Heart left ventricle (tissue), 16 donors: ENCODE measurements around the gene TAS1R2. TPM values are rescaled to one million over a fixed set of nuclear protein-coding genes. Genes with fewer than 3 reads are reported as not detected.

Source experiments
- ATAC-seq, 4 donors: fragments of 200-7000 bp; cut with Tn5 transposase; one replicate each; pipeline ENCODE4 v1.9.1; 2020 to 2022; ENCODE audit warnings: moderate library complexity in 4 of 4, mild to moderate bottlenecking in 3 of 4, moderate number of reproducible peaks in 1 of 4
- DNase-seq, 5 donors: peaks; one replicate each; pipeline ENCODE4 v3.0.0-alpha.2; 2020
- H3K27ac ChIP-seq, 12 donors: fragments of 200-600 bp; sonication (generic) in 4 of 12; one replicate each; pipeline versions ENCODE4 v1.5.0 to v1.8.0; 2016 to 2022; ENCODE audit warnings: mild to moderate bottlenecking in 2 of 12
- H3K27me3 ChIP-seq, 9 donors: fragments of 200-600 bp; sonication (generic) in 2 of 9; one replicate each; pipeline versions ENCODE4 v1.5.1 to v1.8.0; 2016 to 2022; ENCODE audit warnings: mild to moderate bottlenecking in 3 of 9
- H3K36me3 ChIP-seq, 9 donors: fragments of 200-600 bp; sonication (generic) in 2 of 9; one replicate each; pipeline versions ENCODE4 v1.5.0 to v1.8.0; 2018 to 2022; ENCODE audit warnings: mild to moderate bottlenecking in 2 of 9
- H3K4me1 ChIP-seq, 12 donors: fragments of 200-600 bp; sonication (generic) in 4 of 12; one replicate each; pipeline versions ENCODE4 v1.5.0 to v1.8.0; 2016 to 2022; ENCODE audit warnings: mild to moderate bottlenecking in 3 of 12
- H3K4me3 ChIP-seq, 12 donors: fragments of 200-600 bp; sonication (generic) in 4 of 12; one replicate each; pipeline versions ENCODE4 v1.5.0 to v1.8.0; 2017 to 2022; ENCODE audit warnings: mild to moderate bottlenecking in 9 of 12, moderate library complexity in 4 of 12
- H3K9me3 ChIP-seq, 12 donors: fragments of 200-600 bp; sonication (generic) in 4 of 12; one replicate each; pipeline versions ENCODE4 v1.5.0 to v1.8.0; 2016 to 2022; ENCODE audit warnings: mild to moderate bottlenecking in 1 of 12
- CTCF ChIP-seq, 12 donors: fragments of 200-600 bp; sonication (generic) in 4 of 12; IDR thresholded peaks; one replicate each; pipeline versions ENCODE4 v1.5.0 to v1.8.0; 2018 to 2022; ENCODE audit warnings: antibody characterized with exemption in 12 of 12, mild to moderate bottlenecking in 5 of 12
- POLR2A ChIP-seq, 2 donors: fragments of 450-650 bp; IDR thresholded peaks; one replicate each; pipeline ENCODE4 v1.6.1; 2017; ENCODE audit warnings: antibody characterized with exemption in 2 of 2, mild to moderate bottlenecking in 2 of 2, moderate library complexity in 2 of 2
- WGBS, 4 donors: extraction: QIAGEN DNeasy Blood & Tissue Kit in 2 of 4; methylation state at CpG; one replicate each; pipeline versions ENCODE4 v1.1.5 to v1.1.7; 2013 to 2018; 5-methylcytosine and 5-hydroxymethylcytosine counted together
- intact Hi-C, 10 donors: fragments of 100-400 bp; cut with DNase I; formaldehyde crosslinking; loops; one replicate each; pipeline versions ENCODE4 v1.11.1 to v1.14.2; 2022
- polyA plus RNA-seq, 2 donors: library from polyadenylated mRNA; stranded (reverse); fragments of 200-250 nt; gene quantifications; one replicate each; pipeline ENCODE4 v1.2.3, GENCODE V29; 2013
- total RNA-seq, 9 donors: library from RNA; depleted of rRNA in 2 of 9; stranded (reverse); fragments of >200 nt in 2 of 9; fragmentation: NEBNext Ultra II Directional in 3 of 9; extraction: Animal tissue kit (Norgen Biotek cat#: 25700) in 3 of 9; gene quantifications; one replicate each; pipeline versions ENCODE4 v1.1.0 to v1.2.4, GENCODE V29; 2016 to 2023
- donor health status: ischemic (EF 13 %, LVEDD 7.1; RV severe dilation, severe dysfunction).
- donor health status: healthy with polysubstance abuse.
- donor health status: DM: no; HTN: yes; CAD: no.
- donor health status: DM: no; HTN: no; CAD: no.
- donor health status: ischemic (EF 25% LVEDD 6.9; RV normal size, moderate dysfunction).
- donor health status: ischemic (EF 25% LVEDD 5.7; RV mildly dilated, moderate dysfunction).
- donor health status: healthy.
- donor health status: DM: yes; HTN: yes; CAD: no.
- donor health status: ischemic (EF 35%, LVEDD 5.7; RV mildly dilated, moderate dysfunction).
- donor health status: nonischemic (EF 11% LVEDD 7.7; RV severe dilation, severe dysfunction).
- donor health status: DM: yes; HTN: yes; CAD: no.
- donor health status: PGD.
- donor health status: ischemic (EF 29% LVEDD 5.4; RV normal size, mild dysfunction).
- donor health status: nonischemic (EF 23%, LVEDD 6.1; RV moderate dilation, normal function).

Gene TAS1R2
- total and polyA plus RNA-seq, 11 donors = not detected

- peaks cover 0 to 34% (median 3%) of the 10 kb centered on the region in 9 donors for H3K27me3 ChIP-seq
- no peak overlapping the region for H3K27ac ChIP-seq
- H3K4me3 ChIP-seq = no peak overlapping the region
- no peak for ATAC-seq
- H3K9me3 ChIP-seq = no peaks in the 10 kb centered on the region
- WGBS, 4 donors = 77 to 82% (median 78%) methylated on average over 7 of the region's 7 CpGs
- intact Hi-C loops = no loop called here
- H3K36me3 ChIP-seq = no peaks in the 10 kb centered on the region
- DNase-seq = no peak
- H3K4me1 ChIP-seq = no peaks in the 10 kb centered on the region
- TF ChIP-seq CTCF (IDR thresholded peaks at IDR 0.05) (no peak), POLR2A (IDR thresholded peaks at IDR 0.05) (no peak)
These were observed 47.6 kb downstream of the TAS1R2 start for GRCh38 chr1:18811733-18812452.

- Histone ChIP-seq H3K27me3 (peaks cover 0 to 23% (median under 1%) of the 10 kb centered on the region in 9 donors), H3K9me3 (no peaks in the 10 kb centered on the region)
- intact Hi-C loops = no loop called here
These were observed 49.2 kb downstream of the TAS1R2 start for GRCh38 chr1:18809953-18810899.

GRCh38 chr1:18808550-18808949 is 50.9 kb downstream of the TAS1R2 start:
- H3K4me3 ChIP-seq = no peak overlapping the region
- DNase-seq = no peak
- no peaks in the 10 kb centered on the region for H3K4me1 ChIP-seq
- TF ChIP-seq CTCF (IDR thresholded peaks at IDR 0.05) = no peak
- TF ChIP-seq POLR2A (IDR thresholded peaks at IDR 0.05) = no peak
- no peak overlapping the region for H3K27ac ChIP-seq
- peaks cover 0 to 20% (median 0%) of the 10 kb centered on the region in 9 donors for H3K27me3 ChIP-seq
- no peaks in the 10 kb centered on the region for H3K9me3 ChIP-seq
- 65 to 83% (median 75%) methylated on average over 5 to 8 of the region's 8 CpGs for WGBS, 4 donors
- ATAC-seq = no peak
- no peaks in the 10 kb centered on the region for H3K36me3 ChIP-seq
- intact Hi-C loops = no loop called here

More at GRCh38 chr1:18809953-18810899, 49.2 kb downstream of the TAS1R2 start:
- TF ChIP-seq POLR2A (IDR thresholded peaks at IDR 0.05) (no peak), CTCF (IDR thresholded peaks at IDR 0.05) (no peak)
- 70 to 79% (median 73%) methylated on average over 9 to 16 of the region's 16 CpGs for WGBS, 4 donors
- no peak overlapping the region for H3K27ac ChIP-seq
- ATAC-seq (no peak), DNase-seq (no peak)
- no peaks in the 10 kb centered on the region for H3K4me1 ChIP-seq
- no peaks in the 10 kb centered on the region for H3K36me3 ChIP-seq
- no peak overlapping the region for H3K4me3 ChIP-seq
